BLaER1 treated with 17β-estradiol and CSF1 and Interleukin-3, amounts not matched to agents 10 nM and 100 nM (cell line): ENCODE measurements around the gene GJB4.

Experiments used
- H3K27ac ChIP-seq, 11 experiments: shearing (Covaris generic); formaldehyde crosslinking; 2 replicates each; pipeline ENCODE4 v1.8.1; 2022
- H3K27me3 ChIP-seq, 11 experiments: shearing (Covaris generic); formaldehyde crosslinking; 2 replicates each; pipeline ENCODE4 v1.8.1; 2022
- H3K36me3 ChIP-seq, 11 experiments: shearing (Covaris generic); formaldehyde crosslinking; 2 replicates each; pipeline ENCODE4 v1.8.1; 2022
- H3K4me1 ChIP-seq, 10 experiments: shearing (Covaris generic); formaldehyde crosslinking; 2 replicates each; pipeline ENCODE4 v1.8.1; 2022
- H3K4me2 ChIP-seq, 11 experiments: shearing (Covaris generic); formaldehyde crosslinking; 2 replicates each; pipeline ENCODE4 v1.8.1; 2022
- H3K4me3 ChIP-seq, 10 experiments: shearing (Covaris generic); formaldehyde crosslinking; 2 replicates each; pipeline ENCODE4 v1.8.1; 2022
- H3K9ac ChIP-seq, 11 experiments: shearing (Covaris generic); formaldehyde crosslinking; 2 replicates each; pipeline ENCODE4 v1.8.1; 2022
- H3K9me3 ChIP-seq, 11 experiments: shearing (Covaris generic); formaldehyde crosslinking; replicated peaks in 1 of 11; 2 replicates each; pipeline ENCODE4 v1.8.1; 2022
- H4K20me1 ChIP-seq, 11 experiments: shearing (Covaris generic); formaldehyde crosslinking; 2 replicates each; pipeline ENCODE4 v1.8.1; 2022
- Cebpa-rat ChIP-seq, 11 experiments: shearing (Covaris generic); IDR thresholded peaks; 2 replicates each; pipeline ENCODE4 v1.8.1; 2022

The GJB4 gene

GRCh38 chr1:34781844-34782391 is 22.4 kb downstream of the GJB4 start:
- Histone ChIP-seq H3K9ac (no peak overlapping the region), H4K20me1 (no peaks in the 10 kb centered on the region; a peak in 2 of 22 replicates), H3K27me3 (peaks cover 40 to 51% (median 45%) of the 10 kb centered on the region in 11 experiments), H3K9me3 (no peaks in the 10 kb centered on the region), H3K27ac (no peak overlapping the region), H3K4me3 (no peak overlapping the region), H3K4me2 (0 out of 22 replicates have a peak overlapping the region, but pooled peaks of 2 of the 11 experiments have one; percentile 26 to 59), H3K4me1 (peaks cover 0 to 19% (median 4%) of the 10 kb centered on the region in 10 experiments; a peak in 8 of 20 replicates), H3K36me3 (no peaks in the 10 kb centered on the region)
- no peak for TF ChIP-seq Cebpa-rat (IDR thresholded peaks at IDR 0.05)

GRCh38 chr1:34784751-34785221 is 25.2 kb downstream of the GJB4 start:
- Histone ChIP-seq H3K27ac (no peak overlapping the region), H3K27me3 (peaks cover 36 to 43% (median 38%) of the 10 kb centered on the region in 11 experiments), H3K9ac (no peak overlapping the region), H3K4me3 (no peak overlapping the region), H3K36me3 (no peaks in the 10 kb centered on the region), H3K9me3 (no peaks in the 10 kb centered on the region), H3K4me2 (no peak overlapping the region), H4K20me1 (no peaks in the 10 kb centered on the region; a peak in 2 of 22 replicates), H3K4me1 (peaks cover 10 to 31% (median 12%) of the 10 kb centered on the region in 10 experiments; a peak in 16 of 20 replicates)
- TF ChIP-seq Cebpa-rat (IDR thresholded peaks at IDR 0.05), result no peak

GRCh38 chr1:34785231-34785874 is 25.8 kb downstream of the GJB4 start:
- Histone ChIP-seq H3K36me3 (no peaks in the 10 kb centered on the region), H3K4me1 (peaks cover 16 to 37% (median 17%) of the 10 kb centered on the region in 10 experiments; a peak in 19 of 20 replicates), H3K4me3 (no peak overlapping the region), H3K9me3 (peaks cover 0 to 3% (median 0%) of the 10 kb centered on the region in 11 experiments; a peak in 3 of 22 replicates), H3K4me2 (0 out of 22 replicates have a peak overlapping the region, but pooled peaks of 1 of the 11 experiments have one; percentile 3), H3K27ac (no peak overlapping the region), H4K20me1 (no peaks in the 10 kb centered on the region; a peak in 2 of 22 replicates), H3K9ac (no peak overlapping the region), H3K27me3 (peaks cover 30 to 37% (median 33%) of the 10 kb centered on the region in 11 experiments)
- no peak for TF ChIP-seq Cebpa-rat (IDR thresholded peaks at IDR 0.05)

GRCh38 chr1:34785875-34786470 is 26.4 kb downstream of the GJB4 start:
- Histone ChIP-seq H3K9me3 (peaks cover 0 to 7% (median 0%) of the 10 kb centered on the region in 11 experiments; a peak in 3 of 22 replicates), H3K4me1 (peaks cover 22 to 43% (median 24%) of the 10 kb centered on the region in 10 experiments), H3K36me3 (no peaks in the 10 kb centered on the region), H4K20me1 (no peaks in the 10 kb centered on the region; a peak in 2 of 22 replicates), H3K27me3 (peaks cover 24 to 31% (median 26%) of the 10 kb centered on the region in 11 experiments), H3K4me2 (no peak overlapping the region), H3K4me3 (no peak overlapping the region), H3K9ac (no peak overlapping the region), H3K27ac (no peak overlapping the region)
- TF ChIP-seq Cebpa-rat (IDR thresholded peaks at IDR 0.05), result no peak

GRCh38 chr1:34786521-34787325 is 27.2 kb downstream of the GJB4 start:
- no peak for TF ChIP-seq Cebpa-rat (IDR thresholded peaks at IDR 0.05)
- H3K9ac ChIP-seq, result no peak overlapping the region
- no peak overlapping the region for H3K4me2 ChIP-seq
- H3K4me3 ChIP-seq, result no peak overlapping the region
- H3K27ac ChIP-seq, result no peak overlapping the region
- peaks cover 22 to 43% (median 31%) of the 10 kb centered on the region in 10 experiments for H3K4me1 ChIP-seq
- peaks cover 0 to 7% (median 0%) of the 10 kb centered on the region in 11 experiments; a peak in 3 of 22 replicates for H3K9me3 ChIP-seq
- H4K20me1 ChIP-seq, result no peaks in the 10 kb centered on the region; a peak in 2 of 22 replicates
- H3K36me3 ChIP-seq, result no peaks in the 10 kb centered on the region
- peaks cover 17 to 23% (median 19%) of the 10 kb centered on the region in 11 experiments for H3K27me3 ChIP-seq

GRCh38 chr1:34787461-34788420 is 28.2 kb downstream of the GJB4 start:
- Histone ChIP-seq H4K20me1 (no peaks in the 10 kb centered on the region; a peak in 2 of 22 replicates), H3K4me2 (no peak overlapping the region), H3K36me3 (no peaks in the 10 kb centered on the region), H3K4me1 (peaks cover 31 to 50% (median 41%) of the 10 kb centered on the region in 10 experiments), H3K4me3 (no peak overlapping the region), H3K27ac (no peak overlapping the region), H3K9ac (no peak overlapping the region), H3K9me3 (peaks cover 0 to 7% (median 0%) of the 10 kb centered on the region in 11 experiments; a peak in 3 of 22 replicates), H3K27me3 (peaks cover 6 to 13% (median 9%) of the 10 kb centered on the region in 11 experiments; a peak in 20 of 22 replicates)
- no peak for TF ChIP-seq Cebpa-rat (IDR thresholded peaks at IDR 0.05)

- no peak for TF ChIP-seq Cebpa-rat (IDR thresholded peaks at IDR 0.05)
- no peaks in the 10 kb centered on the region for H3K27me3 ChIP-seq
- peaks cover 41 to 74% (median 70%) of the 10 kb centered on the region in 10 experiments for H3K4me1 ChIP-seq
- H3K9ac ChIP-seq, result peak overlapping the region in 2 of 11 experiments; percentile 23 to 29; a peak in 1 of 22 replicates
- H3K4me3 ChIP-seq, result no peak overlapping the region
- H3K27ac ChIP-seq, result no peak overlapping the region
- peaks cover 0 to 7% (median 0%) of the 10 kb centered on the region in 11 experiments; a peak in 3 of 22 replicates for H3K9me3 ChIP-seq
- H4K20me1 ChIP-seq, result peaks cover 0 to 13% (median 0%) of the 10 kb centered on the region in 11 experiments; a peak in 4 of 22 replicates
- peak overlapping the region; percentile 43 to 96 (median 94) for H3K4me2 ChIP-seq
- H3K36me3 ChIP-seq, result no peaks in the 10 kb centered on the region
Observed at GRCh38 chr1:34790985-34791384, 31.4 kb downstream of the GJB4 start.
